Measurements from ENCODE around the gene MYT1. TPM values are rescaled to one million over a fixed set of nuclear protein-coding genes. Genes with fewer than 3 reads are reported as not detected.
A peak's percentile ranks its signal among the peaks of the same experiment; 100 is the strongest.

The MYT1 gene
- total and polyA plus RNA-seq, 2 of the 8 experiments (the other 6 are each of a cell fraction or from before 2014, with no cell fraction given) = 0.63 to 2.0 TPM

DNA sequence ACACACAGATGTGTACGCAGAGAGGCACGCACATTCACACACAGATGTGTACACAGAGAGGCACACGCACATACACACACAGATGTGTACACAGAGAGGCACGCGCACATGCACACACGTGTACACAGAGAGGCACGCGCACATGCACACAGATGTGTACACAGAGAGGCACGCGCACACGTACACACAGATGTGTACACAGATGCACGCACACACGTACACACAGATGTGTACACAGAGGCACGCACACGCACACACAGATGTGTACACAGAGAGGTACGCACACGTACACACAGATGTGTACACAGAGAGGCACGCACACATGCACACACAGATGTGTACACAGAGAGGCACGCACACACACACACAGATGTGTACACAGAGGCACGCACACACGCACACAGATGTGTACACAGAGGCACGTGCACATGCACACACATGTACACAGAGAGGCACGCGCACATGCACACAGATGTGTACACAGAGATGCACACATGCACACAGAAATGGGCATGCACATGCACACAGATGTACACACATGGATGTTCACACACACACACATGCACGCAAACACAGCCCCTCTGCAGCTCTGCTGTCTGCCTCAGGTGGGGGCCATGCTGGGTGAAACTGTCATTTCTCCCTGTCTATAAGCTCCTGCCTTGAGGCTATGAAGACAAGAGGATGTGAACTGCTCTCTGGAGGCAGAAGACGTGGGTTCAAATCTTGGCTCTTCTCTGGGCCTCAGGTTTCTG lies 14.3 kb upstream of the MYT1 start:
- FAIRE-seq = no peak
- H3K4me1 ChIP-seq (replicated peaks in 1 of 4; ENCODE audit: control insufficient read depth in 3 of 4, insufficient read depth in 4 of 4, low read length in 3 of 4) = peaks cover 0 to 17% (median 9%) of the 10 kb centered on the region in 4 experiments; a peak in 5 of 7 replicates
- CTCF ChIA-PET (ENCODE audit: partially characterized antibody) = interaction anchor here (0.9 to 1.5 kb wide), 4 partner anchors 8 to 35 kb away, joined by 3 to 4 read pairs (median 4); no protein-coding TSS in a partner anchor

More for the DNA sequence above, 14.3 kb upstream of the MYT1 start:
- no peaks in the 10 kb centered on the region for H3K79me2 ChIP-seq (ENCODE audit: control insufficient read depth in 1 of 2, insufficient read depth in 2 of 2, low read length in 2 of 2)
- peaks cover 7% of the 10 kb centered on the region; the same call in 1 of the 2 replicates for H3K23me2 ChIP-seq (ENCODE audit: low read depth, low read length)
- no peak overlapping the region for H2AFZ ChIP-seq (ENCODE audit: low read length)
- H3K4me3 ChIP-seq (ENCODE audit: extremely low read depth in 1 of 4, insufficient read depth in 2 of 4, low read depth in 3 of 4, low read length in 4 of 4) = no peak overlapping the region
- peaks cover 9 to 10% of the 10 kb centered on the region in 2 experiments for H3K9me3 ChIP-seq (ENCODE audit: insufficient read depth in 2 of 2, low read depth in 1 of 2, low read length in 1 of 2)
- H3K56ac ChIP-seq (replicated peaks; ENCODE audit: insufficient read length, low read depth, low read length) = no peak overlapping the region
- H3K27me3 ChIP-seq (replicated peaks in 1 of 4; ENCODE audit: control insufficient read depth in 3 of 4, extremely low read depth in 1 of 4, insufficient read depth in 3 of 4, low read length in 3 of 4) = no peaks in the 10 kb centered on the region
- H2BK12ac ChIP-seq (ENCODE audit: low read depth, low read length) = no peak overlapping the region; the same call in 1 of the 2 replicates
- no peak overlapping the region for H2BK20ac ChIP-seq (ENCODE audit: low read length)
- peak overlapping the region; percentile 80 for H2BK5ac ChIP-seq (ENCODE audit: low read depth, low read length)
- H2BK15ac ChIP-seq (ENCODE audit: low read length) = no peak overlapping the region
- no peaks in the 10 kb centered on the region; a peak in 1 of 8 replicates for H3K36me3 ChIP-seq (ENCODE audit: control insufficient read depth in 2 of 4, insufficient read depth in 4 of 4, low read length in 3 of 4)
- no peak overlapping the region for H3K27ac ChIP-seq (ENCODE audit: low read depth, low read length)
- H4K8ac ChIP-seq (ENCODE audit: extremely low read depth, insufficient read depth, low read length) = no peak overlapping the region
- H3K4me2 ChIP-seq (ENCODE audit: insufficient read depth in 1 of 2, low read depth in 2 of 2, low read length in 2 of 2) = no peak overlapping the region
- TF ChIP-seq KDM1A (IDR thresholded peaks at IDR 0.05; ENCODE audit: borderline replicate concordance, low read length) = peak; percentile 95; the same call in 1 of the 2 replicates
- no peak for TF ChIP-seq TCF12 (IDR thresholded peaks at IDR 0.05; ENCODE audit: low read depth, low read length)
- H3K14ac ChIP-seq (ENCODE audit: insufficient read length) = no peak overlapping the region
- H2AK5ac ChIP-seq (ENCODE audit: low read depth, low read length) = peak overlapping the region; percentile 59; the same call in 1 of the 2 replicates
- peaks cover 0 to 8% of the 10 kb centered on the region in 2 experiments for H4K20me1 ChIP-seq (replicated peaks in 1 of 2; ENCODE audit: control insufficient read depth in 1 of 2, insufficient read depth in 2 of 2, low read length in 2 of 2)
- no peak overlapping the region for H2BK120ac ChIP-seq (replicated peaks; ENCODE audit: low read depth, low read length)
- H3K79me1 ChIP-seq (ENCODE audit: low read depth, low read length) = no peaks in the 10 kb centered on the region
- peak overlapping the region; percentile 42 for H4K91ac ChIP-seq (replicated peaks; ENCODE audit: insufficient read length, low read length)
- no peak overlapping the region for H3K4ac ChIP-seq (replicated peaks; ENCODE audit: insufficient read length, low read depth, low read length)
- 92% methylated on average over 26 of the region's 26 CpGs; no CpG with 5 or more reads in 1 of the 2 experiments for WGBS, 2 experiments (ENCODE audit: extremely low coverage in 1 of 2, insufficient coverage in 1 of 2, insufficient read length in 1 of 2, insufficient replicate concordance in 2 of 2, low coverage in 1 of 2, low lambda C conversion rate in 2 of 2, missing lambda C conversion rate in 1 of 2)
- POLR2A ChIA-PET (ENCODE audit: partially characterized antibody) = interaction anchor here (0.9 kb wide), 1 partner anchor 12 kb away, joined by 3 read pairs; no protein-coding TSS in a partner anchor
- DNase-seq (ENCODE audit: low read depth in 1 of 2, low spot score in 2 of 2) = peak in 1 of 2 experiments; percentile 27
- H3K9ac ChIP-seq (replicated peaks in 1 of 4; ENCODE audit: extremely low read depth in 1 of 4, low read depth in 3 of 4, low read length in 3 of 4) = peak overlapping the region in 1 of 4 experiments; percentile 36; a peak in 1 of 7 replicates
- no peak overlapping the region for H3K23ac ChIP-seq (ENCODE audit: insufficient read length)
- no peak overlapping the region for H4K5ac ChIP-seq (ENCODE audit: insufficient read length, low read depth, low read length)
- no peak overlapping the region for H3K18ac ChIP-seq (ENCODE audit: extremely low read depth, low read length)

All from H1 (cell line).